ENCODE data around the gene DUSP15.

Gene DUSP15

DNA sequence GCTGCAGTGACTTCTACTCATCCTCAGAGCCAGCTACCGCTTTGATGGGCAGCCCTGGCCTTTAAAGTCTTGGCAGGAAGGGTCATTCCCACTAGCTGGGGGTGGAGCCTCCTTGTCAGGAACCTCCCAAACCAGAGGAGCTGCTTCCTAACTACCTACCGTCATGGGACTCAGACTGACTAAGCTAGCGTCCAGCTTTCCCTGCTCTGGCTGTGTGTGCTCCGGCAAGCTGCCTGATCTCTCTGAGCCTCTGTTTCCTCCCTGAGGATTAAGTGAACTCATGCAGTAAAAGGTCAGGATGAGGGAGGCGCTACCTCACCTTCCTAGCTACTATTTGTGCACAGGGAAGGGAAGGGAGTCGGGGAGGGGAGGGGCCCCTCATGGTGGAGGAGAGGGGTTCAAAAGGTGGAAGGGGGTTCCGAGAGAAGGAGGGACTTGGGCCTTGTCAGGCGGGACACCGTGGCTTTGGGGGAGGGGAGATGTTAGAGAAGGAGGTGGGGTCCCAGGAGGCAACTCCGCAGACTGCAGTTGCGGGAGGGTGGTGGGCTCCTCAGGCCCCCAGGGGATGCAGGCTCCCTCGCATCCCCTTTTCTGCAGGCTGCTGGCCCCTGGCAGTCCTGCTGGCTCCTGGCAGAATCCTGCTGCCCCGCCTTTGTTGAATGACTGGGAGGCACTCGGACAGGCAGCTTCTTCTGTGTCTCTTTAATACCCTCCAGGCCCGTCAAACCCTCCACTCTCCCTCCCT lies 9.8 kb downstream of the DUSP15 start:
- no peak for DNase-seq (ENCODE audit: low read depth, low spot score)

DNA sequence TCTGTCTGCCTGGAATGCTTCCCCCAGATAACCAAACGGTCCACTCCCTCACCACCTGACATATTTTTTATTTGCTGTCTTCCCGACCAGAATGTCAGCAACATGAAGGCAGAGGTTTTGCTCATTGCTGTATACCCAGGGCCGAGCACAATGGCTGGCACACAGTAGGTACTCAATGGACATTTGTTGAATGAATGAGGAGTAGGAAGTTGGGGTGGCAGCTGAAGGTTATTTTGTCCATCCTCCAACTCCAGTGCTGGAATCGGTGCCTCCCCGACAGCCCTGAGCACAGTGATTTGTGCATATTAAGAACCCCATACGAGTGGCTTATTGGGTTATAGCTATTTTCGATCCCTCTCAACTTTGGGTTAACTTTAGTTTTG lies 10.3 kb downstream of the DUSP15 start:
- no peak for DNase-seq (ENCODE audit: low read depth, low spot score)

DNA sequence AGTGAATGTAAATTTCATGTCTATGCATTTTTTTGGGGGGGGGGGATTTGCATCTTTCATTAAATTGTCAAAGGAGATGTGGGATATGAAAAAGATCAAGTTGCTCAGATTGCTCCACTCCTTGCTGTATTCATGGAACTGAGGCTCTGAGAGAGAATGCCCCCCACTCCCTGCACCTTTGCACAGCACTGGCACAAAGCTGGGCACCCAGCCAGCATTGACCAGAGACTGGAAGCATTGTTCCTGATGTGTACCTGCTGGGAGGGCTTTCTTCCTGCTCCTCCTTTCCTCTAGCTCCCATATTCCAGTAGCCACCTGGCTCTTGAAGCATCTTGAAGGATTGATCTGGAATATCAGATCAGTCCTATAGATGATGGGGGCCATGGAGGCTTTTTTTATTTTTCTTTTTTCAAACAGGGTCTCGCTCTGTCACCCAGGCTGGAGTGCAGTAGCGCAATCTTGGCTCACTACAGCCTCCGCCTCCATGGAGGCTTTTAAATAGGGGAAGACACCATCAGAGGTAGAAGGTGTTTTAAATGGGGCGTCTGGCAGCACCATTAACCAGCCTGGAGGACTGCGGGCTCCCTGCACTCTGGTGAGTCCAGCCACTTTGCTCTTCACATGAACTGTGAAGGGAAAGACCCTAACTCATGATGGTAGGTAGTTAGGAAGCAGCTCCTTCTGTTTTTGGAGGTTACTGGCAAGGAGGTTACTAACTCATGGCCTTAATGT lies 10.9 kb downstream of the DUSP15 start:
- no peak for DNase-seq (ENCODE audit: low read depth, low spot score)

- DNase-seq (ENCODE audit: low read depth, low spot score), result no peak
These were observed 11.6 kb downstream of the DUSP15 start for GRCh38 chr20:31858760-31859083.

DNA sequence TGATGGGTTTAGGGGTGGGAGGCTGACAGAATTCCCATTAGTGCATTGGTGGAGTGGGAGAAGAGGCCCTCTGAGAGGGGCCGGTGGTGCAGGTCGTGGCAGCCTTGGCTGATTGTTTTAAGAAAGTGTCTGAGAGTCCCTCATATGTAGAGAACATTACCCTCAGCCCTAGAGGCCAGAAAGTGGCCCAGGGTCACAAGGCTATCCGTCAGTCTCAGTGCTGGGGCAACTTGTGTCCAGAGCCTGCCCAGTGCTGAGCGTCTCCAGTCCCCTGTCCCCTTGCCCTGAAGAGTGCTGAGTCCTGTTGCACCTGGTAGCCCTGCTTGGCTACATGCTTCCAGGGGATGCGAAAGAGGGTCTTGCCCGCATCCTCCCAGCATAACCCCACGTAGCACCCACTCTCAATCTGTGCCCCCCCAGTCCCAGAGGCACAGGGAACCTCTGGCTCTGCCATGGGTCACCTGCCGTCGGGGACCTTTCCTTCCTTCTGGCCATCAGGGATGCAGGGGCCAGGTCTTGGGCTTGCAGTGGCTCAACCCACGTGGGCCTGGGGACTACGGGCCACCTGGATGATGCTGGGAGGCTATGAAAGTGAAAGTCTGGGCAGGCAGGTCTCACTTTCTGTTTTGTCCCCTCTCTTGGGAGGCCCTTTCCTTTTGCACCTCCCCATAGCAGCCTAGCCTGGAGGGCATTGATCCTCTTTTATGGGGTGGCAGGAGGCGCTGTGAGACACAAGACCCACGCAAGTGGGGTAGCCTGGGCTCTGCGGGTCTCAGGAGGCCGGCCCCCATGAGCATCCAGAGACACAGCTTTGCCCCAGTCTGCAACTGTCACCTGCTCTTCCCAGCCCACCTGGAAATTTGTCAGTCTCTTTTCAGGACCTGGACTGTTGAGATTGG lies 12.2 kb downstream of the DUSP15 start:
- DNase-seq (ENCODE audit: low read depth, low spot score), result no peak

DNA sequence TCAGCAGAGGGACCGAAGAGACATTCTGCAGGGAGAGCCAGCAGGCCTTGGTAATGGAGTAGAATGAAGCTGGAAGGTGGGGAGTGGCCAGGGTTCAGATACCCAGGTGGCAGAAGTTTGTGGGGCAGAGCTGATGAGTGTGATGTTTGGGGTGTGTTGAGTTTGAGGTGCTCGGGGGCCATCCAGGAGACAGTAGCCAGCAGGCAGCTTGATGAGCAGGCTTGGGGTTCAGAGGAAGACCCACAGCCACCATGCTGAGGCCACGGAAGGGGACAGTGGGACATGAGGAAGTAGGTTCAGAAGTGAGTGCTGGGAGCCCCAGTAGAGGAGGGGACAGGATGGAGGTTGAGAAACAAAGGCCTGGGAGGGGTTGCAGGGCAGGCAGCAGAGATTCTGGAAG lies 13.8 kb downstream of the DUSP15 start:
- DNase-seq (ENCODE audit: low read depth, low spot score), result no peak

DNA sequence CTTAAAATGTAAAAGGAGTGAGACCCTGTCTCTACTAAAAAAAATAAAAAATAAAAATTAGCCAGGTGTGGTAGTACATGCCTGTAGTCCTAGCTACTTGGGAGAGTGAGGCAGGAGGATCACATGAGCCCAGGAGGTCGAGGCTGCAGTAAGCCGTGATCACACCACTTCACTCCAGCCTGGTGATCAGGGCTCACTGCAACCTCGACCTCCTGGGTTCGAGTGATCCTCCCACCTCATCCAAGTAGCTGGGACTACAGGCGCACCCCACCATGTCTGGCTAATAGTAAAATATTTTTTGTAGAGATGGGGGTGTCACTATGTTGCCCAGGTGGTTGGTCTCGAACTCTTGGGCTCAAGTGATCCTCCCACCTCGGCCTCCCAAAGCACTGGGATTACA lies 16.8 kb downstream of the DUSP15 start:
- no peak for DNase-seq (ENCODE audit: low read depth, low spot score)

GRCh38 chr20:31851240-31851955 lies 18.9 kb downstream of the DUSP15 start:
- no peak for DNase-seq (ENCODE audit: low read depth, low spot score)

- DNase-seq (ENCODE audit: low read depth, low spot score), result no peak
These were observed 20.9 kb downstream of the DUSP15 start for GRCh38 chr20:31849306-31849930.

GRCh38 chr20:31848088-31848999 lies 22.0 kb downstream of the DUSP15 start:
- no peak for DNase-seq (ENCODE audit: low read depth, low spot score)

DNA sequence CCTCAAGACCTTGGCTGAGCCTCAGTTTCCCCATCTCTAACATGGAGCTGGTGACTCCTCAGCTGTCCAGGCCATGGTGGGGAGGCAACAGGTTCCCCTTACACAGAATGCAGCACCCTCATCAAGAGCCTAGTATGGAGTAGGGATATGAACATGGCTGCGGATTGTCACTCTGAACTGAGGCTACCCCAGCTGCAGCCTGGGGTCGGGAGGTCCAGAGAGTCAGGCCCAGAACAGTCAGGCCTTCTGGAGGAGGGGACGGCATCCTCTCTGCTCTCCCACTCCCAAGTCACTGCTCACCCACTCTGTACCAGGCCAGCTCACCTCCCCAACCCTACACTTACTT lies 23.6 kb downstream of the DUSP15 start:
- DNase-seq (ENCODE audit: low read depth, low spot score), result no peak

GRCh38 chr20:31845300-31845863 lies 24.9 kb downstream of the DUSP15 start, which contains the start of gene FOXS1:
FOXS1 (minus strand) TSS chr20:31845604; CDS start chr20:31845542, 62 bp downstream.
- DNase-seq (ENCODE audit: low read depth, low spot score), result no peak

DNA sequence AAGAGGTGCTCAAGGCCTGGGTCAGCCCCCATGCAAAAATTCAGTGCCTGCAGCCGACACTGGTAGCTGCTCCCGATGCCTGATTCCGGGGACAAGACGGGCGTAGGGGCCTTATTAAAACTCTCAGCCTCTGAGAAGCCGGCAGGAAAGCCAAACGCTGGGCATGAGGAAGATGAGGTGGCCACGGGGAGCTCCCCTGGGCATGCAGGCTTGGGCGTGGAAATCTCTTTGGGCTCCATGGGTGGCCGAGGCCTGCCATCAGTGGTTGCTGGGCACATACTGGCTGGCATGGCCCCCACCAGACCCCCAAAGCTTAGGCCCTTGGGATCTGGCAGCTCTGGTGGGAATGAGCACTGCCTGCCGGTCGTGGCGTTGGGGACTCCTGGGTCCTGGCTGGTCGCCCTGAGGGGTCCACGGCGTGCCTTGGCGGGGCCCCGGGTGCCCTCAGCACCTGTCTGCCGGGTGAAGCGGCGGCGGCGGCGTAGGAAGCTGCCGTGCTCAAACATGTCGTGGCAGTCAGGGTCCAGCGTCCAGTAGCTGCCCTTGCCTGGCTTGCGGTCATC lies 25.5 kb downstream of the DUSP15 start:
- DNase-seq (ENCODE audit: low read depth, low spot score), result no peak

GRCh38 chr20:31843881-31844280 lies 26.4 kb downstream of the DUSP15 start:
- no peak for DNase-seq (ENCODE audit: low read depth, low spot score)

GRCh38 chr20:31843288-31843687 lies 27.0 kb downstream of the DUSP15 start:
- DNase-seq (ENCODE audit: low read depth, low spot score), result no peak

- no peak for DNase-seq (ENCODE audit: low read depth, low spot score)
These were observed 27.7 kb downstream of the DUSP15 start for GRCh38 chr20:31842471-31843157.

GRCh38 chr20:31841928-31842327 lies 28.4 kb downstream of the DUSP15 start:
- no peak for DNase-seq (ENCODE audit: low read depth, low spot score)

GRCh38 chr20:31840906-31841816 lies 29.2 kb downstream of the DUSP15 start:
- DNase-seq (ENCODE audit: low read depth, low spot score), result no peak

All from brain pericyte (primary cell).